T47D (cell line): ENCODE results near the gene BEST1.
A peak's percentile ranks its signal among the peaks of the same experiment; 100 is the strongest.

Experiments used
- DNase-seq, 2 experiments: peaks; one replicate each; pipeline versions ENCODE4 v3.0.0 to v3.0.0-alpha.2; 2011 to 2012; ENCODE audit warnings: low read depth in 1 of 2, low spot score in 1 of 2
- JUND ChIP-seq: IDR thresholded peaks from 2 replicates; pipeline ENCODE4 v1.6.1; 2012; ENCODE audit warnings: low read depth
- in situ Hi-C: cut with HindIII; loops from 2 replicates; pipeline ENCODE4 v1.10.0; 2016; ENCODE audit warnings: low sequenced_read_pairs, low pct_unique_long_range_greater_than_20kb

The BEST1 gene

DNA sequence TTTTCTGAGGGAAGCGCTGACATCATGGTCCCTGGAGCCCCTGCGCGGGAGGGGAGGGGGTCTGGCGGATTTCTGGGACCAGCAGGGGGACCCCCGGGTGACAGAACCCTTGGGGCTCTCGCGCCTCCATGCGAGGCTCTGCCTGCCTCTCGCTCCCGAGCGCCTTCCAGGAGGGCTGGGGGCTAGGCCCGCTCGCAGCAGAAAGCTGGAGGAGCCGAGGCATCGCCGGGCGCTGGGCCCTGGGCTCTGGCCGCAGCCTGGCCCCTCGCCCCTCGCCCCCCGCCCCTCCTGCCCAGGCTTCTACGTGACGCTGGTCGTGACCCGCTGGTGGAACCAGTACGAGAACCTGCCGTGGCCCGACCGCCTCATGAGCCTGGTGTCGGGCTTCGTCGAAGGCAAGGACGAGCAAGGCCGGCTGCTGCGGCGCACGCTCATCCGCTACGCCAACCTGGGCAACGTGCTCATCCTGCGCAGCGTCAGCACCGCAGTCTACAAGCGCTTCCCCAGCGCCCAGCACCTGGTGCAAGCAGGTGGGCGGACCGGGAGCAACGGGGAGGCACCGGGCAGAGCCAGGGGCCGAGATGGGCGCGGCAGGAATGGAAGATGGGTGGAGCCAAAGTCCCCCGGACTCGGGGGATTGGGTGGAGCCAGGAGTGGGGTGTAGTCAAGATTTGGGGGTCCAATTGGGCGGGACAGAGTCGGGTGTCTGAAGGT, 5.4 kb downstream of the BEST1 start:
- DNase-seq: no peak
- in situ Hi-C loops: no loop called here
- no peak for TF ChIP-seq JUND

DNA sequence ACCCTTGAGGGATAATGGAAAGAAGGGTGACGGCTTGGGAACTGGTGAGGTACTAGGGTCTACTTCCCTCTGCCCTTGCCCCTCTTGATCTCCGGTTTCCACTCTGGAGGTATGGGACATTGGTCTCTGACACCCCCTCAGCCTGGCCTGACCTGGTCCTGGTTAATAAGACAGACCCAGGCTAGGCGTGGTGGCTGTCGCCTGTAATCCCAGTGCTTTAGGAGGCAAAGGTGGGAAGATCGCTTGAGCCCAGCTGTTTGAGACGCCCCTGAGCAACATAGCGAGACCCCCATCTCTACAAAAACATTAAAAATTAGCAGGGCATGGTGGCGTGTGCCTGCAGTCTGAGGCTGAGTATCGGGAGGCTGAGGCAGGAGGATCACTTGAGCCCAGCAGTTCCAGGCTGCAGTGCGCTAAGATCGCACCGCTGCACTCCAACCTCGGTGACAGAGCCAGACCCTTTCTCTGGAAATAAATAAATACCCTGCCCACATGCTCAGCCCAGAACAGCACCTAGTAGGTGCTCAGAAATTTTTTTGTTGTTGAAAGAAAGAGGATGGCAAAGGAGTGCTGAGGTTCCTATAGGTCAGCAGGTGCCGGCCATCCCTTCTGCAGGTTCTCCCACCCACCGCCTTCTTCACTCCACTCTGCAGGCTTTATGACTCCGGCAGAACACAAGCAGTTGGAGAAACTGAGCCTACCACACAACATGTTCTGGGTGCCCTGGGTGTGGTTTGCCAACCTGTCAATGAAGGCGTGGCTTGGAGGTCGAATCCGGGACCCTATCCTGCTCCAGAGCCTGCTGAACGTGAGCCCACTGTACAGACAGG, 6.3 kb downstream of the BEST1 start:
- no peak for DNase-seq
- no peak for TF ChIP-seq JUND
- in situ Hi-C loops: no loop called here

DNA sequence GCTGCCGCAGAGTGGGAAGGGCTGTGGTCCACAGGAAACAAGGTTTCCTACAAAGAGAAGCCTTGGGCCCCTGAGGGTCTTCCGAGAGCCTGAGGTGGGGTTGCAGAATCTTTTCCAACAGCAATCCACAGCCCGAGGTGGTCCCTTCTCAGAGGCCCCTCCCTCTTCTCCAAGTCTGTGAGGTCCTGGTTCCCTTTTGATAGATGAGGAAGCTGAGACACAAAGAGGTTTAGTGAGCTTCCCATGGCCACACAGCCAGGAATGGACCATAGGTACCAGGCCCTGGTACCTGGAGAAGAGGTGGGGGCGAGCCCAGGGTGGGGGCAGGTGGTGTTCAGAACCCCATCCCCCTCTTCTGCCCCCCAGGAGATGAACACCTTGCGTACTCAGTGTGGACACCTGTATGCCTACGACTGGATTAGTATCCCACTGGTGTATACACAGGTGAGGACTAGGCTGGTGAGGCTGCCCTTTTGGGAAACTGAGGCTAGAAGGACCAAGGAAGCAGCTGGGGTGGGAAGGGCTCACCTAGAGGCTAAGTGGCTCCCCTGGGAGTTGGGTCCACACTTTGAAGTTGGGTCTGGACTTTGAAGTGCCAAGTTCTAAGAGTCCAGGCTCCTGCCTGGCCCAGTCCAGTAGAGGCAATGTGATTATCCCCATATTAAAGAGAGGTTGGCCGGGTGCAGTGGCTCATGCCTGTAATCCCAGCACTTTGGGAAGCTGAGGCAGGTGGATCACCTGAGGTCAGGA, 7.0 kb downstream of the BEST1 start:
- in situ Hi-C loops: no loop called here
- no peak for TF ChIP-seq JUND
- no peak for DNase-seq

DNA sequence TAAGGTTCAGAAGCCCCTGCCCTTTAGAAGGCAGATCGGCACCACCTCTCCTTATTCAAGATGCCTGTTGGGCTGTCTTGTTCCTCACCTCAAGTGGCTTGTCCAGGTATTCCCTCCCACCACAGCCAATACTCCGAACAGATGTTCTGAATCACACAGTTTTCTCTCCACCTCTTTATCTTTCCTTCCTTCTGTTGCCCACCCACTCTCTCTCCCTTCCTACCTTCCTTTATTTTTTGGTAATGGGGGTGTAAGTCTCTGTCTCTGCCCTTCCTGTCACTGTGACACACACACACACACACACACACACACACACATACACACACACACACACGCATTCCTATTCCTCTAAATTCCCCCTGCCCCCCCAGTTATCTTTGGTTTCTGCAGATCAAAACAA, 8.4 kb downstream of the BEST1 start:
- in situ Hi-C loops: no loop called here
- no peak for TF ChIP-seq JUND
- DNase-seq: no peak

DNA sequence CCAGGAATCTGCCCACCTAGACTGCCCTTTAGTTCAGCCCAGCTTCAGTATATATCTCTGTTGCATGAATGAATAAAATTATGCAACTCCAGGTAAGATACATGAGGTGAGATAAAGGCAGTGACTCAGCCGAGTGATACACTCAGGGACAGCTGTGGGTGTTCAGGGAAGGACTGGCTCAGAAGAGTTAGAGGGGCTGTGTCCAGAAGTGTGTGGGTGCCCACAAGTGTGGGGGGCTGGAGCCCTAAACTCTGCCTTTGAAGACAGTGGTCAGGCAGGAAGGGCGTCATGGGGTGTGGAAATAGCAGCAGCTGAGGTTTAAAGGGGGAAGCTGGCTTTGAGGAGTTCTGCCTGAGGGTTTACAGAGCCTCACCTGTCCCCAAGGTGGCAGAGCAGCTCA, 9.0 kb downstream of the BEST1 start:
- no peak for DNase-seq
- TF ChIP-seq JUND: no peak
- in situ Hi-C loops: no loop called here

DNA sequence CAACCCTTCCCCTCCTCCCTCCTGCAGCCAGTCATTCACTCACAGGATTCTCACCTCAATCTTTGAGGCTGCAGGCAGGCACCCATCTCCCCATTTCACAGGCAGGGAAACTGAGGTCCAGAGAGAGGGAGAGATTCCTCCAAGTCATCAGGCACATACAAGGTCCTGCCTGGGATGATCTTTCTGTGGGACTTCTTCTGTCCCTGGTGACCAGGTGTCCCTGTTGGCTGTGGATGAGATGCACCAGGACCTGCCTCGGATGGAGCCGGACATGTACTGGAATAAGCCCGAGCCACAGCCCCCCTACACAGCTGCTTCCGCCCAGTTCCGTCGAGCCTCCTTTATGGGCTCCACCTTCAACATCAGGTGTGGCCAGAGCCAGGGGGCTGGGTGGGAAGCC, 9.5 kb downstream of the BEST1 start:
- no peak for DNase-seq
- in situ Hi-C loops: no loop called here
- TF ChIP-seq JUND: no peak

DNA sequence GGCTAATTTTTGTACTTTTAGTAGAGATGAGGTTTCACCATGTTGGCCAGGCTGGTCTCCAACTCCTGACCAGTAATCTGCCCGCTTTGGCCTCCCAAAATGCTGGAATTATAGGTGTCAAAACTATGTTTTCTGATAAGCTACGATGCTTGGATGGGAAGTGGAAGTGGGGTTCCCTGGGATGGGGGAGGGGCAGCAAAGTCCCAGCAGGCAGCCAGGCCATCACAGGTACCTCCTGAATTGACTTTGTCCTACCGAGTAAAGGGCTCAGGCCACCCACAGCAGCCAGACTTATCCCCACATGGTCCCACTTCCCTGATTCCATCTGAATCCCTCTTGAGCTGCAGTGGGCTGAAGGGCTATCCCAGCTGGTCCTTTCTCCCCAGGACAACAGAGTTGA, 10.4 kb downstream of the BEST1 start:
- no peak for DNase-seq
- in situ Hi-C loops: no loop called here
- TF ChIP-seq JUND: no peak

DNA sequence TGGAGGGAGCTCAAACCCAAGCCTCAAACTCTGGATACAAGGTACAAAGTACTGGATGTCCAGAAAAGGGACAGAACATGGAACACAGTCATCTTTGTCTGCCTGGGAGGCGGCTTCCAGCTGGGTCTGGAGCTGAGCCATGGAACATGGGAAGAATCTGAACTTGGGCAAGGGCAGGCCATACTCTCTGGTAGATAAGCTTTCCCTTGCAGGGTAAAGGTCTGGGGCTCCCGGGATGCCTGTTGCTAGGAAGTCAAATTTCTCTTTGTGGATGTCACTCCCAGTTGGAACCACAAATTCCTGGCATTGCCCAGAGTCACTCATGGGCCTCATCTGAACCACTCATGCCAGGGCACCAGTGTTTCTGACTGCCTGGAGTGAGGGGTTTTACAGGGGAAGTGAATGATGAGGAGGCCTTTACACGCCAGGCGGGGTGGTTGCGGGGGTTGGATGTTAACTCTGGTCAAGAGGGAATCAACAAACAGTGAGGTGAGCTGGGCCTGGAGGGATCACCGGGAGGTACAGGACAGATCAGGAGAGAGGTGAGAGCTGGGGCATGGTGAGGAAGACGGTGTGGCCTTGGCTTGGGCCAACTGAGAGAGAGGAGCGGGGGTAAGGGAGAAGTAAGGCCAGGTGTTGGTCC, 11.5 kb downstream of the BEST1 start:
- in situ Hi-C loops: no loop called here
- DNase-seq: no peak
- TF ChIP-seq JUND: no peak

DNA sequence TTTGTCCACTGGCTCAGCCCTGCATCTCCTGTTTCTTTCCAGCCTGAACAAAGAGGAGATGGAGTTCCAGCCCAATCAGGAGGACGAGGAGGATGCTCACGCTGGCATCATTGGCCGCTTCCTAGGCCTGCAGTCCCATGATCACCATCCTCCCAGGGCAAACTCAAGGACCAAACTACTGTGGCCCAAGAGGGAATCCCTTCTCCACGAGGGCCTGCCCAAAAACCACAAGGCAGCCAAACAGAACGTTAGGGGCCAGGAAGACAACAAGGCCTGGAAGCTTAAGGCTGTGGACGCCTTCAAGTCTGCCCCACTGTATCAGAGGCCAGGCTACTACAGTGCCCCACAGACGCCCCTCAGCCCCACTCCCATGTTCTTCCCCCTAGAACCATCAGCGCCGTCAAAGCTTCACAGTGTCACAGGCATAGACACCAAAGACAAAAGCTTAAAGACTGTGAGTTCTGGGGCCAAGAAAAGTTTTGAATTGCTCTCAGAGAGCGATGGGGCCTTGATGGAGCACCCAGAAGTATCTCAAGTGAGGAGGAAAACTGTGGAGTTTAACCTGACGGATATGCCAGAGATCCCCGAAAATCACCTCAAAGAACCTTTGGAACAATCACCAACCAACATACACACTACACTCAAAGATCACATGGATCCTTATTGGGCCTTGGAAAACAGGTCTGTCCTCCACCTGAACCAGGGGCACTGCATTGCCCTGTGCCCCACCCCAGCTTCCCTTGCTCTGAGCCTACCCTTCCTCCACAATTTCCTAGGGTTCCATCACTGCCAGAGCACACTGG, 12.3 kb downstream of the BEST1 start:
- no peak for TF ChIP-seq JUND
- in situ Hi-C loops: no loop called here
- DNase-seq: no peak

DNA sequence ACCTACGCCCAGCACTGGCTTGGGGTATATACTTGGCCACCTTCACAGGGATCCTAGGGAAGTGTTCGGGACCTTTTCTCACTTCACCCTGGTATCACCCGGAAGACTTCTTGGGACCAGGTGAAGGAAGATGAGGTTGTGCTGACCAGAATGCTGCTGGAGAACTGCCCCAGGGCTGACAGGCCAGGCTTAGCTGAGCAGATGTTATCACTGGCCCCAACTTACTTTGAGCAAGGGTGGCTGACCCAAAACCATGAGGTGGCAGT, 12.8 kb downstream of the BEST1 start:
- no peak for TF ChIP-seq JUND
- DNase-seq: peak in 1 of 2 experiments; percentile 46
- in situ Hi-C loops: no loop called here

DNA sequence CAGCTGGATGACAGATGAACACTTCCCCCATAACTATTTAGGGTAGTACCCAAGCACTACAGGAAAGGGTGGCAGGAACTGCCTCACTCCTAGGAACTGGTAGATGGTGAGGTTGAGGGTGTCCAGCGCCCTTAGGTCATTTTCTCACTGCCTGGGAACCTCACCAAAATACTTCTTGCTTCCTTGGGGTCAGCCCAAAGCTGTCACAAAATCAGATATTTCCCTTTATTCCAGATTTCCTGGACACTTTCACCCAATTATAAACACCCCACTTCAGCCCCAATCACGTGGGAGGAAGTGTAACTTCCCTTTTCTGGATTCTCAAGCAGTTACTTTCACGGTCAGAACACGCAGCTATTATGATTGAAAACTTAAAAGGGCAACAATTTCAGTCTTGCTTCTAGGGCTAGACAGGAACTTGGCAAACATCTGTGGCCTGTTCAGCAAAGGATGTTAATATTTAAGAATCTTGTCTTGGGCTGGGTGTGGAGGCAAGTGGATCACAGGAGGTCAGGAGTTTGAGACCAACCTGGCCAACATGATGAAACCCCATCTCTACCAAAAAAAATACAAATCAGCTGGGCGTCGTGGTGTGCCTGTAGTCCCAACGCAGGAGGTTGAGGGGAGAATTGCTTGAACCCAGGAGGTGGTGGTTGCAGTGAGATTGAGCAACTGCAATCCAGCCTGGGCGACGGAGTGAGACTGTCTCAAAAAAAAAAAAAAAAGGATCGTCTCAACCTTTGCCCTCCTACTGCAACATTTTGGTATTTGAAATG, 13.3 kb downstream of the BEST1 start:
- no peak for DNase-seq
- in situ Hi-C loops: no loop called here
- peak; percentile 16; the same call in 1 of the 2 replicates for TF ChIP-seq JUND
